Fibroblast of the aortic adventitia (primary cell): ENCODE measurements around the gene NNMT. TPM values are rescaled to one million over a fixed set of nuclear protein-coding genes. Genes with fewer than 3 reads are reported as not detected.
A peak's percentile ranks its signal among the peaks of the same experiment; 100 is the strongest.

Experiments
- DNase-seq: peaks from one replicate; pipeline ENCODE4 v3.0.0-alpha.2; 2010; ENCODE audit warnings: low read depth
- H3K4me3 ChIP-seq: 2 replicates; pipeline ENCODE4 v1.5.1; 2011; ENCODE audit warnings: low read depth, mild to moderate bottlenecking, control low read depth, low read length, moderate library complexity
- CTCF ChIP-seq: IDR thresholded peaks from 2 replicates; pipeline ENCODE4 v1.5.1; 2011; ENCODE audit warnings: mild to moderate bottlenecking, low read length, control low read depth, inconsistent platforms; ENCODE audit not compliant: insufficient read depth
- total RNA-seq: library from RNA; depleted of rRNA; stranded (reverse); fragments of >200 nt; gene quantifications from 2 replicates; pipeline ENCODE4 v1.2.3, GENCODE V29; 2012; ENCODE audit warnings: low replicate concordance

The NNMT gene
- total RNA-seq, 1 donor: 178 TPM

DNA sequence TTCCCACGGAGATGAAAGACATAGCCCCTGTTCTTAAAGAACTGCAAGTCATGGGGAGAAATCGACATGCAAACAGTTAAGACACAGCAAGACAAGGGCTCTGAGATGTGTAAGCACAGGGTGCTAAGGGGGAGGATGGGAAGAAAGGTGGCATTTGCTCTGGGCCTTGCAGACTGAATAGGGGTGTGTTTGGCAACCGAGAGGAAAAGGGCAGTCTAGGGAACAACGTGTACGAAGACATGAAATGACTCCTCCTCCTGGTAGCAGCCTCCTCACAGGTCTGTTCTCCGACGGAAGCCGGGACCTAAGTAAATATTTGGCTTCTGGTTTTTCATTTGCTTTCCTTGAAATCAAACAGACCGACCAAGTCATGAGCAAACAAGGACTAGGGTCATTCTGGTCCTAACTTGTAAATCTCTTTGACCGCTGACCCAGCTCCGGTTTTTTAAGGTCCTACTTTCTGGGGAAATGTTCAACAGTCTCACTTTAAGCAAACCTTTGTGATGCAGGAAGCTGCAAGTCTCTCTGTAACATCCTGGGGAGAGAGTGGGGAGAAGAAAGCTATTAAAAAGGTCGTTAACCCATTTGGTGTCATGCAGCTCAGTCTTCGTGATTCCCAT is 19.7 kb downstream of the NNMT start:
- DNase-seq: peak; percentile 40
- no peak overlapping the region for H3K4me3 ChIP-seq
- no peak for TF ChIP-seq CTCF

- no peak overlapping the region for H3K4me3 ChIP-seq
- TF ChIP-seq CTCF: no peak
- DNase-seq: peak; percentile 83
Observed at GRCh38 chr11:114316980-114317786, 21.0 kb downstream of the NNMT start.

DNA sequence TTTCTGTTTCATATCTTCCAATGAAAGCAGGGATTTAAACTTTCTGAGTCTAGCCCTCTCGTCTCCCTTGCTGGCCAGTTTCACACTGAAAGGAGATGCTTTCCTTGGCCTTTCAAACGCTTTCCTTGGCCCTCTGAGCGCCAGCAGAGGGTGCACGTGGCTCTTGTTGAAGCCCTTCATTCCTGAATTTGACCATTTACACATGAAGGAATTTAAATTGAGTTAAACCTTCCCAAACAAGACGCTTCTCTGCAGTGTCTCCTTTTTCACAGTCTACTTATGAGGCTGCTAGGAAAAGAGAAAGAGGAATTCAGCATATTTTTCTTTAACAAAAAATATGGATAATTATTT is 21.6 kb downstream of the NNMT start:
- peak; percentile 56 for TF ChIP-seq CTCF
- DNase-seq: peak; percentile 84

GRCh38 chr11:114318361-114318760 is 22.2 kb downstream of the NNMT start:
- H3K4me3 ChIP-seq: no peak overlapping the region
- TF ChIP-seq CTCF: no peak
- no peak for DNase-seq

More for the DNA sequence above, 21.6 kb downstream of the NNMT start:
- H3K4me3 ChIP-seq: no peak overlapping the region

- TF ChIP-seq CTCF: no peak
- no peak overlapping the region for H3K4me3 ChIP-seq
- DNase-seq: peak; percentile 29
Observed at GRCh38 chr11:114319716-114320328, 23.6 kb downstream of the NNMT start.

- peak; percentile 93 for DNase-seq
- TF ChIP-seq CTCF: no peak
- H3K4me3 ChIP-seq: no peak overlapping the region
Observed at GRCh38 chr11:114321621-114322257, 25.5 kb downstream of the NNMT start.
